ENCODE measurements around the gene EPB41.
A peak's percentile ranks its signal among the peaks of the same experiment; 100 is the strongest.

The EPB41 gene

DNA sequence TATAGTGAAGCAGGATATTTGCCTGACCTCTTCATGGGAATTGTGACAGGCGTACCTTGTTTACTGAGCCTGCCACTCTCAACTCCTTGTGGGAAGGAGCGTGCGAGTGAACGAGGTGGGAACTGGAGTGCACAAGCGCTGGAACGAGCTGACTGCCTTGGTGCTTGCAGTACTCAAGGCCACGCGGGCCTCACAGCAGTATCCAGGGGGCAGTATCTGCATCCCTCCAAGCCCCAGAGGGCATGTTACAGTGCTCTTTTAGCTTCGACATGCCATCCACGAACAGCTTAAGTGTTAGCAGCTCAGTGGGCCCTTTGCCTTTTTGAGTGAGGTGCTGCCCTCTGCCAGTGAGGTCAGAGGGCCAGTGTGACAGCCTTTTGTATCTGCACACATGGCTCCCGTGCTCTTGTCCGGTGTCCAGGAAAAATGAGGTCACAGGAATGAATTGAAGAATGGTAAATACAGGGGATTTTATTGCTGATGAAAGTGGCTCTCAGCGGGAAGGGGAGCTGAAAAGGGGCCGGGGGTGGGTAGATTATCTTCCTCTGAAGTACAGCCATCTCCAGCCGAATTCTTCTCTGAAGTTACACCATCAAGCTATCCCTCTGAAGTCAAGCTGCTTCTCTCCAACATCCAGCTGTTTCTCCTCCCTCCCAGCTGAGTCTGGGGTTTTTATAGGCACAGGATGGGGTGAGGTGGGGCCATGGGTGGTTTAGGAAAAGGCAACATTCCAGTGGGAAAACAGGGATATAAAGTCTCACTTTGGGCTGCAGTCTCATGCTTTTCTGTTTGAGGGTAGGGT lies 69.3 kb downstream of the EPB41 start:
- Histone ChIP-seq H3K9me3 (ENCODE audit: control insufficient read depth, insufficient read depth, low read length) (no peaks in the 10 kb centered on the region), H3K9ac (ENCODE audit: low read depth, low read length) (no peak overlapping the region), H3K27me3 (ENCODE audit: control insufficient read depth, insufficient read depth, low read length) (no peaks in the 10 kb centered on the region), H3K4me1 (ENCODE audit: control insufficient read depth, insufficient read depth, low read length) (peaks cover 14% of the 10 kb centered on the region), H3K36me3 (ENCODE audit: control insufficient read depth, insufficient read depth, low read length) (no peaks in the 10 kb centered on the region), H3K4me3 (ENCODE audit: low read depth, low read length) (no peak overlapping the region), H3K27ac (ENCODE audit: low read depth, low read length) (peak overlapping the region; percentile 54)

DNA sequence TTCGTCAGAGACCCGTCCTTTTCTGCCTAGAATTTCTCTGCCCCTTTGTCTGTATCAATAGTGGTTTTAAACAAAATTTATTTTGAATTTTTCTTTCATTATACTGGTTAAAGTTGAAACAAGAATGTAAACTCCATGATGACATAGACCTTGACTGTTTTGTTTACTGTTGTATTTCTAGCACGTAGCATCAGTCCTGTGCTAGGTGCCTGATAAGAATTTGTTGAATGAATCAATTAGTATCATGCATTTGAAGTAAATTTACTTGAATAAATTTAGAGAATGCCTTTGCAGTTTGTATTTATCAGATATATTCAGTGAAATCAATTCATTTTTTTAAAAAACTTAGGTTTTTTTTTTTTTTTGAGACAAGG lies 69.9 kb downstream of the EPB41 start:
- H3K27ac ChIP-seq (ENCODE audit: low read depth, low read length) = peak overlapping the region; percentile 54
- H3K36me3 ChIP-seq (ENCODE audit: control insufficient read depth, insufficient read depth, low read length) = 0 out of 2 replicates have a peak, but pooled peaks cover 3% of the 10 kb centered on the region
- no peaks in the 10 kb centered on the region for H3K27me3 ChIP-seq (ENCODE audit: control insufficient read depth, insufficient read depth, low read length)
- H3K9ac ChIP-seq (ENCODE audit: low read depth, low read length) = no peak overlapping the region
- H3K9me3 ChIP-seq (ENCODE audit: control insufficient read depth, insufficient read depth, low read length) = no peaks in the 10 kb centered on the region
- H3K4me1 ChIP-seq (ENCODE audit: control insufficient read depth, insufficient read depth, low read length) = peaks cover 14% of the 10 kb centered on the region
- no peak overlapping the region for H3K4me3 ChIP-seq (ENCODE audit: low read depth, low read length)

DNA sequence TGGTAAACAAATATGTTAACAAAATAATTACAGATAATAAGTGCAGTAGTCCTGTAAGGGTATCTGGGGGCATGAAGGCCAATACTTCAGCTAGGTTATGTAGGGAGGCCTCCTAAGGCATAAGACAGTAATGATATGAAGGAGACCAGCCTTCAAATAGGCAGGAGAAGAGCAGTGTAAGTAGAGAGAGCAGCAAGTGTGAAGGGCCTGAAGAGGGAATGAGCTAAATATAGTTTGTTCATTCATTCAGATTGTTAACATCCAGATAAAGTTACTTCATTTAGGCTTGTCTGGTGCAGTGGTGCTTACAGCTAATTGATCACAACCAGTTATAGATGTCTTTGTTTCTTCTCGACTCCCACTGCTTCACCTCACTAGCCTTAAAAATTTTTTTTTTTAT lies 71.1 kb downstream of the EPB41 start:
- Histone ChIP-seq H3K27me3 (ENCODE audit: control insufficient read depth, insufficient read depth, low read length) (no peaks in the 10 kb centered on the region), H3K9me3 (ENCODE audit: control insufficient read depth, insufficient read depth, low read length) (no peaks in the 10 kb centered on the region), H3K27ac (ENCODE audit: low read depth, low read length) (no peak overlapping the region), H3K9ac (ENCODE audit: low read depth, low read length) (no peak overlapping the region), H3K36me3 (ENCODE audit: control insufficient read depth, insufficient read depth, low read length) (0 out of 2 replicates have a peak, but pooled peaks cover 6% of the 10 kb centered on the region), H3K4me1 (ENCODE audit: control insufficient read depth, insufficient read depth, low read length) (peaks cover 14% of the 10 kb centered on the region), H3K4me3 (ENCODE audit: low read depth, low read length) (no peak overlapping the region)

DNA sequence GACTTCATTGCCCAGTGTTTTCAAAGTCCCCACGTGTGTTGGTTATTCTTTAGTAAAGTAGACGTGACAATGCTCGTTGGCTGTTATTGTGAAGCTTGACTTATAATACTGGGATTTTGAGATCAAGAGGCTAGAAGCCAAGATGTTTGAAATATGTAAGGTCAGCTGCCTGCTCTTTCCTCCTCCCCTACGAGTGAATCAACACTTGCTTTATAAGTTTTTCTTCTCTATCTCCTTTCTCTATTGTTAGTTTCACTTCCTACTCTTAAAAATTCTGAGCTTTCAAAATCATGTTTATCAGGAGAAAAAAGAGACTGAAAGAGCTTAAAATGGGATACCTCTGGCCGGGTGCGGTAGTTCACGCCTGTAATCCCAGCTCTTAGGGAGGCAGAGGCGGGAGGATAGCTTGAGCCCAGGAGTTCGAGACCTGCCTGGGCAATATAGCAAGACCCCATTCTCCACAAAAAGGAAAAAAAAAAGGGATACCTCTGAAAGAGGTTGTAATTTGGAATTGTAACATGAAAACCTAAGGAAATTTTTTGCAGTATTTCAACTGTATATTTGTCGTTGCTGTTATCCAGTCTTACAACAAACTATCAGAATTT lies 72.0 kb downstream of the EPB41 start:
- Histone ChIP-seq H3K9ac (ENCODE audit: low read depth, low read length) (no peak overlapping the region), H3K4me1 (ENCODE audit: control insufficient read depth, insufficient read depth, low read length) (peaks cover 14% of the 10 kb centered on the region), H3K27me3 (ENCODE audit: control insufficient read depth, insufficient read depth, low read length) (no peaks in the 10 kb centered on the region), H3K27ac (ENCODE audit: low read depth, low read length) (no peak overlapping the region), H3K36me3 (ENCODE audit: control insufficient read depth, insufficient read depth, low read length) (0 out of 2 replicates have a peak, but pooled peaks cover 6% of the 10 kb centered on the region), H3K4me3 (ENCODE audit: low read depth, low read length) (no peak overlapping the region), H3K9me3 (ENCODE audit: control insufficient read depth, insufficient read depth, low read length) (no peaks in the 10 kb centered on the region)

DNA sequence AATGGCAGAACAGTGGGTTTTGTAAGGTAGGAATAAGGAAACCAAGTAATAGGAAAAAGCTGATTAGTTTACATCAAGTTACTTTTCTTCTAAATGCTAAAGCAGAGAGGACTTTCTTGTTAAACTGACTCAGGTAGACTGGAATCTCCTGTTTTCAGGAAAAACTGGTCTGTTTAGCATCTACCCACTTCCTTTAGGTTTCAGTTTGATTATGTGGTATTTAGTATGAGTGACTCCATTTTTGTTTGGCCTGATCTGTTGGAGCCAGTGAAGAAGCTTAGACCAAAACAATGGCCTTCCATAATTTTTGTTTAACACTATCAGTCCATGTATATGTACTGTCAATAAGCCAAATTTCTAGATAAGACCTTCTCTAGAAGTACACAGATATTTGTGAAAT lies 88.4 kb downstream of the EPB41 start:
- H3K36me3 ChIP-seq (ENCODE audit: control insufficient read depth, insufficient read depth, low read length) = no peaks in the 10 kb centered on the region
- H3K4me3 ChIP-seq (ENCODE audit: low read depth, low read length) = no peak overlapping the region
- peaks cover 20% of the 10 kb centered on the region for H3K4me1 ChIP-seq (ENCODE audit: control insufficient read depth, insufficient read depth, low read length)
- no peak overlapping the region for H3K9ac ChIP-seq (ENCODE audit: low read depth, low read length)
- no peak overlapping the region for H3K27ac ChIP-seq (ENCODE audit: low read depth, low read length)
- no peaks in the 10 kb centered on the region for H3K9me3 ChIP-seq (ENCODE audit: control insufficient read depth, insufficient read depth, low read length)
- no peaks in the 10 kb centered on the region for H3K27me3 ChIP-seq (ENCODE audit: control insufficient read depth, insufficient read depth, low read length)

DNA sequence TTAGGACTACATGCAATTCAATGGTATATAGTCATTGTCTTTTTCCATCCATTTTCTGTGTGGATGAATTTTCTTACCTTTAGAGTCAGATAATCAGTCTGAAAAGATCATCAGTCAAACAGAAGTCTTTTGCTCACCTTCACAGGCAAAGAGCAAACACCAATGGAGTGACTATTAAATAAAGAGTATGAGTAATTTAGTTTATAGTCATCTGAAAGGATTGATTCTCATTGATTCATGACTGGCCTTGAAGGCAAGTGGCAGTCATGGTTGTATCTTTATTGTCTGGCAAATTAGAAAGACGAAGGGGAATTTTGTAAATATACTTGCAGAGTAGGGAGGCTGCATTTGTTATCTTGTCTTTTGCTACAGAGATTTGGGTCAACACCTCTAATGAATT lies 89.9 kb downstream of the EPB41 start:
- Histone ChIP-seq H3K27ac (ENCODE audit: low read depth, low read length) (no peak overlapping the region), H3K36me3 (ENCODE audit: control insufficient read depth, insufficient read depth, low read length) (no peaks in the 10 kb centered on the region), H3K27me3 (ENCODE audit: control insufficient read depth, insufficient read depth, low read length) (no peaks in the 10 kb centered on the region), H3K4me1 (ENCODE audit: control insufficient read depth, insufficient read depth, low read length) (peaks cover 20% of the 10 kb centered on the region), H3K9me3 (ENCODE audit: control insufficient read depth, insufficient read depth, low read length) (no peaks in the 10 kb centered on the region), H3K4me3 (ENCODE audit: low read depth, low read length) (no peak overlapping the region), H3K9ac (ENCODE audit: low read depth, low read length) (no peak overlapping the region)

DNA sequence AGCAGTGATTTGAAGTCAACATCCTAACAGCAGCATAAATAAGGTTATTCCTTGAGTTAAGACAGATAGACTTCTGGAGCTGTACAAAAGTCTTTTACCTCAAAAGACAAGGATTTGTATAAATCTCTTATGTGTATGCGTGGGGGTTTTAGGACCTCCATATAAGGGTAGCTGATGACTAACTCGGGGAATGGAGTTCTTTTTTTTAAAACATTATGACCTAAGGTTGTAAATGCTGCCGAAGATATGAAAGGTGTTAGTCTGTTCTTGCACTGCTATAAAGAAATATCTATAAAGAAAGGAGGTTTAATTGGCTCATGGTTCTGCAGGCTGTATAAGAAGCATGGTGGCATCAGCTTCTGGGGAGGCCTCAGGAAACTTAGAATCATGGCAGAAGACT lies 90.4 kb downstream of the EPB41 start:
- Histone ChIP-seq H3K9me3 (ENCODE audit: control insufficient read depth, insufficient read depth, low read length) (no peaks in the 10 kb centered on the region), H3K27ac (ENCODE audit: low read depth, low read length) (no peak overlapping the region), H3K4me1 (ENCODE audit: control insufficient read depth, insufficient read depth, low read length) (peaks cover 20% of the 10 kb centered on the region), H3K27me3 (ENCODE audit: control insufficient read depth, insufficient read depth, low read length) (no peaks in the 10 kb centered on the region), H3K36me3 (ENCODE audit: control insufficient read depth, insufficient read depth, low read length) (no peaks in the 10 kb centered on the region), H3K4me3 (ENCODE audit: low read depth, low read length) (no peak overlapping the region), H3K9ac (ENCODE audit: low read depth, low read length) (no peak overlapping the region)

DNA sequence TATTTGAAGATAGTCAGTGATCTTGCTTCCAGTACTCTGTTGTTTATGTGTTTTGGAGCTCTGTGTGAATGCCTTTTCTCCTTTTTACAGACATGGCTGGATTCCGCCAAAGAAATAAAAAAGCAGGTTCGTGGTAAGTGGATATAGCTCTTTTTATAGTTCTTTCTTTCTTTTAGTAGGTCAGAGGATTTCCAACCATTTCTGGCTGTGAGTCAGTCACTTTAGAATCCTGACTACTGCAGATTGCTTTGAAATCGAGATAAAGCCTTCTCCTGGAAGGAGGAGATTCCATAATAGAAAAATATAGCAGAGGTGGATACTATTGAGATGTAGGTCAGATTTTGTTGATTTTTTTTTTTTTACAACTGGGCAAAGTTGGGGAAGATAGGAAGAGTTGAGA lies 97.4 kb downstream of the EPB41 start:
- H3K9me3 ChIP-seq (ENCODE audit: control insufficient read depth, insufficient read depth, low read length) = no peaks in the 10 kb centered on the region
- no peak overlapping the region for H3K9ac ChIP-seq (ENCODE audit: low read depth, low read length)
- no peaks in the 10 kb centered on the region for H3K27me3 ChIP-seq (ENCODE audit: control insufficient read depth, insufficient read depth, low read length)
- no peak overlapping the region for H3K4me3 ChIP-seq (ENCODE audit: low read depth, low read length)
- H3K27ac ChIP-seq (ENCODE audit: low read depth, low read length) = no peak overlapping the region
- peaks cover 3% of the 10 kb centered on the region; the same call in 1 of the 2 replicates for H3K36me3 ChIP-seq (ENCODE audit: control insufficient read depth, insufficient read depth, low read length)
- peaks cover 8% of the 10 kb centered on the region; the same call in 1 of the 2 replicates for H3K4me1 ChIP-seq (ENCODE audit: control insufficient read depth, insufficient read depth, low read length)

DNA sequence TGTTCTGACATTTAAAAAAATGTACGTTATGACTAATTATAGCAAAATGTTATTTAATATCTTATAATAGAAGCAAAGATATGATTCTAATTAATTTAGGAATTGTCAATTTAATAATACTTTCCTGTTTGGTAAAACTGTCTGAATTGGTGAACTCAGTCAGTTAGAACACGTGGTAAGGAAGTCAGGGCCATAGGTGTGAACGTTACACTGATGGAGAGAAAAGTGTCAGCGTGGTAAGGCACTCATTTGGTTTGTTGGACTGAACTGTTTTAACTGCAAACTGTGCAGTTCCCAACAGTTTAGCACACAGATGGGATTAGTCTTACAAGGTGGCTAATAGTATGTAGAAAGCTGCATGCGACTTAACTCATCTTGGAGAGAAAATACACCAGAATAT lies 102.9 kb downstream of the EPB41 start:
- peaks cover 13% of the 10 kb centered on the region; the same call in 1 of the 2 replicates for H3K36me3 ChIP-seq (ENCODE audit: control insufficient read depth, insufficient read depth, low read length)
- H3K4me1 ChIP-seq (ENCODE audit: control insufficient read depth, insufficient read depth, low read length) = peaks cover 6% of the 10 kb centered on the region; the same call in 1 of the 2 replicates
- H3K27me3 ChIP-seq (ENCODE audit: control insufficient read depth, insufficient read depth, low read length) = no peaks in the 10 kb centered on the region
- no peak overlapping the region for H3K27ac ChIP-seq (ENCODE audit: low read depth, low read length)
- H3K9me3 ChIP-seq (ENCODE audit: control insufficient read depth, insufficient read depth, low read length) = no peaks in the 10 kb centered on the region
- no peak overlapping the region for H3K9ac ChIP-seq (ENCODE audit: low read depth, low read length)
- no peak overlapping the region for H3K4me3 ChIP-seq (ENCODE audit: low read depth, low read length)

DNA sequence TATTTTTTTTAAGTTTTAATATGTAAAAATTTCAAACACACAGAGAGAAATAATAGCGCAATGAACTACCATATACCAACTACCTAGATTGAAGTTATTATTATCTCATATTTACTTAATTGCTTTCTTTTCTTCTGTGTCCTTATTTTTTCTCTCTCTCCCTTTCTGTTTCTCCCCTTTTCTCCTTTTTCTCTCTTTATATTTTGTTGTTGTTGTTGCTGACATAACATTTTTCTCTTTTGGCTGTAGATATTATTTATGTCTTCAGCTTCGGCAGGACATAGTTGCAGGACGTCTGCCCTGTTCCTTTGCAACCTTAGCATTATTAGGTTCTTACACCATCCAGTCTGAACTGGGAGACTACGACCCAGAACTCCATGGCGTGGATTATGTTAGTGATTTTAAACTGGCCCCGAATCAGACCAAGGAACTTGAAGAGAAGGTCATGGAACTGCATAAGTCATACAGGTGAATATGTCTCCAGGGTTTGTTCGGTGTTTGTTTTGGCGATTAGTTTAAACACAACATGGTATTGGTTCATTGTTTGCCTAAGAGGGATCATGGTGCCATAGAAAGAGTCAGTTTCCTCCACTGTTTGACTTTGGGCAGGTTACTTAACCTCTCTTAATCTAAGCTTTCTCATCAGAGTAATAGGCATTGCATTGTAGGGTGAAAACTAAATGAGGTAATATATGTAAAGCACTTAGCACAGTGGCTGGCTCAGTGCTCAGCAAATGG lies 103.8 kb downstream of the EPB41 start:
- peaks cover 13% of the 10 kb centered on the region; the same call in 1 of the 2 replicates for H3K36me3 ChIP-seq (ENCODE audit: control insufficient read depth, insufficient read depth, low read length)

DNA sequence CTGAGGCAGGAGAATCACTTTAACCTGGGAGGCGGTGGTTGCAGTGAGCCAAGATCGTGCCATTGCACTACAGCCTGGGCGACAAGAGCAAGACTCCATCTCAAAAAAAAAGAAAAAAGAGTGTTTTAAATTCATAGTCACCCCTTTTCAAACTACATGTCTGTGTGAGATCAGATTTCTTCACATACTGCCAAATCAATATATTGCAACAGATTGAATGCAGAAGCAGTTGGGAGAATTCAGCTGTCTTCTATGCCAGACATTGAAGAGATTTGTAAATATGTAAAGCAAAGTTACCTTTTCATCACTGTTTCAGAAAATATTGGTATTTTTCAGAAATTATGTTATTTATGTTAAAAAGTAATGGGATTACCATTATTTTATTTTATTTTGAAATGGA lies 108.3 kb downstream of the EPB41 start:
- H3K4me3 ChIP-seq (ENCODE audit: low read depth, low read length) = no peak overlapping the region
- no peak overlapping the region for H3K9ac ChIP-seq (ENCODE audit: low read depth, low read length)
- H3K27ac ChIP-seq (ENCODE audit: low read depth, low read length) = no peak overlapping the region
- H3K9me3 ChIP-seq (ENCODE audit: control insufficient read depth, insufficient read depth, low read length) = no peaks in the 10 kb centered on the region
- peaks cover 10% of the 10 kb centered on the region; the same call in 1 of the 2 replicates for H3K36me3 ChIP-seq (ENCODE audit: control insufficient read depth, insufficient read depth, low read length)
- no peaks in the 10 kb centered on the region for H3K4me1 ChIP-seq (ENCODE audit: control insufficient read depth, insufficient read depth, low read length)
- H3K27me3 ChIP-seq (ENCODE audit: control insufficient read depth, insufficient read depth, low read length) = no peaks in the 10 kb centered on the region

More for the DNA sequence above, 103.8 kb downstream of the EPB41 start:
- Histone ChIP-seq H3K4me3 (ENCODE audit: low read depth, low read length) (no peak overlapping the region), H3K27ac (ENCODE audit: low read depth, low read length) (no peak overlapping the region), H3K9ac (ENCODE audit: low read depth, low read length) (no peak overlapping the region), H3K9me3 (ENCODE audit: control insufficient read depth, insufficient read depth, low read length) (no peaks in the 10 kb centered on the region), H3K4me1 (ENCODE audit: control insufficient read depth, insufficient read depth, low read length) (no peaks in the 10 kb centered on the region), H3K27me3 (ENCODE audit: control insufficient read depth, insufficient read depth, low read length) (no peaks in the 10 kb centered on the region)

Measured in HUES48 (cell line).